ENCODE data around the gene ZNF71.
A peak's percentile ranks its signal among the peaks of the same experiment; 100 is the strongest.

ZNF71 gene

DNA sequence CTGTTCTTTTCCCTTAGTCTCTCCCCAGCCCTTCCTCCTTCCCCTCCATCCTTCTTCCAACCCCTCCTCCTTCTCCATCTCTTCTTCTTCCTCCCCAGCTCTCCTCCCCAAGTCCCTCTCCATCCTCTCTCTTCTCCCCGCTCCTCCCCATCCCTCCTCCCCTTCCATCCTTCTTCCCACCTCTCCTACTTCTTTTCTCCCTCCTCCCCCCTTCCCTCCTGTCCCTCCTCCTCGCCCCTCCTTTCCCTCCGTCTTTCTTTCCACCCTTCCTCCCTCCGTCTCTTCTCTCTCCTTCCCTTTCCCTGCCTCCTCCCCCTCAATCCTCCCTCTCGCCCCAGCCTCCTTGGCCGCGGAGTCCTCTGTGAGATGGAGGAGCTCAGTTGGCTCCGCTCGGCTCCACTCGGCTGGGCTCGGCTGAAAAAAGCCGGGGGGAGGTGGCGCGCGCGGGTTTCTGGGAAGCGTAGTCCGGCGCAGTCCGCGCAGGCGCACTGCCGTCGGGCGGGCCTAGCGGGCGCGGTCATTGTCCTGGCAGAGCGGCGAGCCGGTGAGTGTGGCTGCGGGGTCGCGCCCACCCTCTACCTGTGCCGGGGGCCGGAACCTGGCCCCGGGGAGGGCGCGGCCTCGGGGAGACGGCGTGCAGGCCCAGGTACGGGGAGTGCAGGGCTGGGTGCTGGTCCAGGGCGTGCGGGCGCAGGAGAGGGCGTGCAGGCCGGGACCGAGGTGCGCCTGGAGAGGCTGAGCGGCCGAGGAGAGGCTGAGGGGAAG, at the start of gene ZNF71:
TSS of gene ZNF71 (plus strand) at position 520 of the 765 bp plus-strand sequence. CDS start 6,257 bp downstream, outside the sequence.
- peak; percentile 17 to 84 for DNase-seq

DNA sequence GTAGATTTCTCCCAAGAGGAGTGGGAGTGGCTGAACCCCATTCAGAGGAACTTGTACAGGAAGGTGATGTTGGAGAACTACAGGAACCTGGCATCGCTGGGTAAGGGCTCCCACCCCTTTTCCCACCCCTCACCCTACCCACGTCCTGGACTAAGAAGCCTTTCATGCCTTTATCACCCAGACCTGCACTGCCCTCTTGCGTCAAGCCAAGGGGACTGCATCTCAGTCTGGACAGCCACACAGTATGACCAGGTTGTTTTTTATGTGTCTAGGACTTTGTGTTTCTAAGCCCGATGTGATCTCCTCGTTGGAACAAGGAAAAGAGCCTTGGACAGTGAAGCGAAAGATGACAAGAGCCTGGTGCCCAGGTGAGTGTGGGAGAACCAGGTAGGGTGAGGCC, 47.6 kb upstream of the ZNF71 start:
- DNase-seq, result no peak

DNA sequence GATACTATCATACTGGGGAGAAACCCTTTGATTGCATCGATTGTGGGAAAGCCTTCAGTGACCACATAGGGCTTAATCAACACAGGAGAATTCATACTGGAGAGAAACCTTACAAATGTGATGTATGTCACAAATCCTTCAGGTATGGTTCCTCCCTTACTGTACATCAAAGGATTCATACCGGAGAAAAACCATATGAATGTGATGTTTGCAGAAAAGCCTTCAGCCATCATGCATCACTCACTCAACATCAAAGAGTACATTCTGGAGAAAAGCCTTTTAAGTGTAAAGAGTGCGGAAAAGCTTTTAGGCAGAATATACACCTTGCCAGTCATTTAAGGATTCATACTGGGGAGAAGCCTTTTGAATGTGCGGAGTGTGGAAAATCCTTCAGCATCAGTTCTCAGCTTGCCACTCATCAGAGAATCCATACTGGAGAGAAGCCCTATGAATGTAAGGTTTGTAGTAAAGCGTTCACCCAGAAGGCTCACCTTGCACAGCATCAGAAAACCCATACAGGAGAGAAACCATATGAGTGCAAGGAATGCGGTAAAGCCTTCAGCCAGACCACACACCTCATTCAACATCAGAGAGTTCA, 40.7 kb upstream of the ZNF71 start:
- DNase-seq, result no peak

DNA sequence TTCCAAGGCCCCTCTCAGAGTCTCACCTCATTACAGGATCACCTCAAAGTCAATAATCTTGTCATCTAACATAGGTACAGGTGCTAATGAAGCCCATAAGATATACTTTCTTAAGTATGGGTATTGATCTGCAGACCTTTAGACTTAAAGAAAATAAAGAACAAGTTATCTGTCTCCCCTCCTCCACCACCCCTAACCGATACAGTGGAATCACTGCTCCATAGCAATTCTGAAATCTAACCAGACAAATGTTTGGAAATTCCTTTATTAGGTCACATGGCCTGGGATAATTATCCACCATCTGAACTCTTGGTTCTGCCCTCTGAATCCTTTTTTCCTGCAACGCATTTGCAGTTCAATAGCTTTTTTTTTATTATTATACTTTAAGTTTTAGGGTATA, 32.3 kb upstream of the ZNF71 start:
- no peak for DNase-seq

DNA sequence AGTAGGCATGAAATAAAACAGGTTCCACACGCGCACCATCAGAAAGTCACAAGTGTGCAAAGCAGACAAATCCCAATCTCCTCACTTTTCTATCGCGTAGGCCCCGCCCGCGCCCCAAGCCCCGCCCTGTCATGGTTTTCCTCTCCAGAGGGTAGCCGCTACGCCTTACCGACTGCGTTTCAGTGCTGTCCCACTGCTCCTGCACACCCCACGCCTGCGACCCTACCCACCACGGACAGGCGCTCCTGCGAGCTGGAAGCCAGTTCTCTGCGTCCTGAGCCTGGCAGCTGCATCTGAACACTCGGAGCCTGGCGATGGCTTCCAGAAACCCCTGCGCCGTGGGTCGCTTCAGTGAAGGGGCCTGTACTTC, 28.2 kb upstream of the ZNF71 start:
- peak in 1 of 2 experiments; percentile 57 for DNase-seq

DNA sequence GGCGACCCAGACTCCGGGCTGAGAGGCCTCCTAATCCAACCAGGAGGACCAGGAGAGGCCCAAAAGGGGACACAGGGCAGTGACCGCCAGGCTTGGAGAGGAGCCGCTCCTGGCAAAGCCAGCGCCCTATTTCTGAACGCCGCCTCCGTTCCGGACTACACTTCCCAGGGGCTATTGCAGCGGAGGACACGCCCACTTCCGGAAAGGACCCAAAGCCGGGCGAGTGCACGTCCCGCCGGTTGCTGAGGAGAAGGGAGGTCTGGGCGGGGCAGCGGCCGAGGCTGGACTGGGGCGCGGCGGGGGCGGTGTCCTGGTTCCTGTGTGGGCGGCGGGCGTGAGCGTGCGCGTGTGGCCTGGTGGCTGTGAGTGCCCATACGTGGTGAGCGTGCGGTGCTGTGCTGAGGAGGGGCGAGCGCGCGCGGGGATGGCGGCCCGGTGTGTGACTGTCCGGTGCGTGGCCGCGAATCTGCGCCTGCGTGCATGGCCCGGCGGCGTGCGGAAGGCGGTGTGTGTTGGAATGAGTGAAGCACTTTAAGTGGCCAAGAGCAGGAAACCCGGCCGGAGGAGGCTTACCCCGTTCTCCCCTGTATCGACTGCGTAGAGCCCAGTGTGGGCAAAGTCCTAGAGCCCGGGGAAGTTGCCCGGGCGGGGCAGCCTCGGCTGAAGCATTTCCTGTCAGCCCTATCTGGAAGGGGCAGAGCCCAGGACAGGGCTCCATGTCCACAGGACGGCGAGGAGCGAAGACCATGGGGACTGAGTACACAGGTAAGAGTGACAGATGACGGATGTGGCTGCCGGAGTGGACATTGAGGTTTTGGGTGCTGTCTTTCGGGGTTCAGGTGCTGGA, 27.6 kb upstream of the ZNF71 start, which contains the start of gene ZNF470:
TSS of gene ZNF470 (plus strand) at position 195 of the 847 bp plus-strand sequence. CDS start 2,844 bp downstream, outside the sequence.
- peak; percentile 90 to 91 for DNase-seq

DNA sequence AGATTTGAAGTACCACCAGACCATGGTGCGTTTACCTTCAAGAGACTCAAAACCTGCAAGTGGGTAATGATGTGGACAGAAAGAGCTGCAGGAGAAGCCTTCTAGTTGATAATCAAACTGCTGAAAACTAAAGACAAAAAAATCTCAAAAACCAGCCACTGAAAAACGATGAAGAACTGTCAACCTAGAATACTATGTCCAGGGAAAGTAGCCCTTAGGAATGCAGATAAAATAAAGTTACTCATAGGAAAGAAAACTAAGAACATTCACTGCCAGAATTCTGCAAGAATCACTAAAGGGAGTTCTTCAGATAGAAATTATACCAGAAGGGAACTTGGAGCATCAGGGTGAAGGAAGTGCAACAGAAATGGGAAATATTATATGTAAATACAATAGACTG, 22.5 kb upstream of the ZNF71 start:
- no peak for DNase-seq

DNA sequence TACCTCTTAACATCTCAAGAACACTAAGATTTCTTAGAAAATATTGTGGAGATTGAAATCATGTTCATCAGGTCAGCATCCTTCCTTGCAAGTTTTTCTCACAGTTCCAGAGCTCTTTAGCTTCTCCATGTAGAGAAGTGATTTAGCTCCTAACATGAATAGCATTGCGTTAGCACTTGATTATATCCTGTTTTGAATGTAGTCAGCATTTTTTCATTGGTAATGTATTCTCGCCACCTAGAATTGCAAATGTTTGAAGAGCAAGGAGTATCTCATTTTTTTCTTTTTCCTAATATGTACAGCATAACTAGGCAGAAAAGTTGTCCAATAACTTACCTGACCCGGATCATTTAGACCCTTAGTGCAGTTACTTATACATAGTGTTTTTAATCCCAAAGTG, 21.2 kb upstream of the ZNF71 start:
- DNase-seq, result no peak

DNA sequence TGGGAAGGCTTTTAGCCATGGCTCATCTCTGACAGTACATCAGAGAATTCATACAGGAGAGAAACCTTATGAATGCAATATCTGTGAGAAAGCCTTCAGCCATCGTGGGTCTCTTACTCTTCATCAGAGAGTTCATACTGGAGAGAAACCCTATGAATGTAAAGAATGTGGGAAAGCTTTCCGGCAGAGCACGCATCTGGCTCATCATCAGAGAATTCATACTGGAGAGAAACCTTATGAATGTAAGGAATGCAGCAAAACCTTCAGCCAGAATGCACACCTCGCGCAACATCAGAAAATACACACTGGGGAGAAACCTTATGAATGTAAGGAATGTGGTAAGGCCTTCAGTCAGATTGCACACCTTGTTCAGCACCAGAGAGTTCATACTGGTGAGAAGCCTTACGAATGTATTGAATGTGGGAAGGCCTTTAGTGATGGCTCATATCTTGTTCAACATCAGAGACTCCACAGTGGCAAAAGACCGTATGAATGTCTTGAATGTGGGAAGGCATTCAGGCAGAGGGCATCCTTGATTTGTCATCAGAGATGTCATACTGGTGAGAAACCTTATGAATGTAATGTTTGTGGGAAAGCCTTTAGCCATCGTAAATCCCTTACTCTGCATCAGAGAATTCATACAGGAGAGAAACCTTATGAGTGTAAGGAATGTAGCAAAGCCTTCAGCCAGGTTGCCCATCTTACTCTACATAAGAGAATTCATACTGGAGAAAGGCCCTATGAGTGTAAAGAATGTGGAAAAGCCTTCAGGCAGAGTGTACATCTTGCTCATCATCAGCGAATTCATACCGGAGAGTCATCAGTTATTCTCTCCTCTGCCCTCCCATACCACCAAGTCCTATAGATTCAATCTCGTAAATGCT, 17.1 kb upstream of the ZNF71 start:
- no peak for DNase-seq

DNA sequence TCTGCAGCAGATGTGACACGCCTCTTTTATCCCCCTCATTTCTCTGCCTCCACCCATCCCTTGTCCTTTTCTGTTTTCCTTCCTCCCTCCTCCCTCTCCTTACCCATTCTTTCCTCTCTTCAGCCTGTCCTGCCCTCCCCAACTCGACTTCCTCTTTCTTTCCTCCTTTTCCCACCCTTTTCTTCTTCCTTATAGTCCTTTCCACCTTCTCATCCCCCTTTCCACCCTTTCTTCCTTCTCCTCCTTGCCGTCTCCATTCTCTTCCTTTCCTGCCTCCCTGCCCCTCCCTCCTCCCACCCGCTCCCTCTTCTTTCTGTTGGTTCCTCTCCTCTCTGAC, 688 bp upstream of the ZNF71 start:
- DNase-seq, result no peak

DNA sequence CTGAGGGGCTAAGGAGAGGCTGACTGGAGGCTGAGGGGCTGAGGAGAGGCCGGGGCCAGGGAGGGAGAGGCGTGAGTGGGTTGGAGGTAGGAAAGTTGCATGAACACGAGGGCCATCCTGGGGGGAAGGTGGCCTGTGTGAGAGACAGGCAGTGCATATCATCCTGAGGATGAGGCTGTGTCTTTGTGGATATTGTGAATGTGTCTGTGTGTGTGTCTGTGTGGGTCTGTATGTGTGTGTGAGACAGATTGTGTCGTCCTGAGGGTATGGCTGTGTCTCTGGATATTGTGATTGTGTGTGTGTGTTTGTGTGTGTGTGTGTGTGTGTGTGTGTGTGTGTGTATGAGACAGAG, 422 bp downstream of the ZNF71 start:
- DNase-seq, result no peak

DNA sequence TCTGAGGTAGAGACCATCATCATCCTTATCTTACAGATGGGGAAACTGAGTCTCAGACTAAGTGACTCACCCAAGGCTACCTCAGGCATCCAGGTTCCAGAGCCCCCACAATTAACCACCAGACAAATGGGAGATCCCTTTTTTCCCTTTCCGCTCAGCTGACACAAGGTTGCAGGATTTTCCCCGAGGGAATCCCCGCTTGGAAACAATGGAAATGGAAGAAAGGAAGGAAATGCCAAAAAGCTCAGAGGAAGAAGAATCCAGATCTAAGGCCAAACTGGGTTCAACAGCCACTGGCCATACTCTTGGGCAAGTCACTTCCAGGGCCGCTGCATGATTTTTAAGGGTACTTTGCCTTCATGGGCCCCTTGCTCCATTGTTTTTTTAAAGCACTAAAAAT, 1.6 kb downstream of the ZNF71 start:
- DNase-seq, result no peak

DNA sequence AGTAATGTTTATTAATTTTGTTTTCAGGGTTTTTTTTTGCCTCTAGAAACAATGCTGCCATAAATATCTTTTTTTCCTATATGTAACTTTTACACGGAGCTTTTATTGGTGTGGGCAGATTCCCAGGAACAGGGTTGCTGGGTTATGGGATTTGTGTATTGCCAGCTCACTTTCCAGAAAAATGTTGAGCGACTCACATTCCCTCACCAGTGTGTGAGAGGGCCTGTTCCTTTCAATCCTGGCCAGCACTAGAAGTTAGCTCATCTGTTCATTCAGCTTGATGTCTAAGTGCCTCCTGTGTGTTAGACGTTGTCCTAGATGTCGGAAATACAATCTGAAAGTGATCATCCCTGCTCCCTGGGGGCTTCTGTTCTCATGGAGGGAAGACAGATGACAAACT, 2.6 kb downstream of the ZNF71 start:
- no peak for DNase-seq

DNA sequence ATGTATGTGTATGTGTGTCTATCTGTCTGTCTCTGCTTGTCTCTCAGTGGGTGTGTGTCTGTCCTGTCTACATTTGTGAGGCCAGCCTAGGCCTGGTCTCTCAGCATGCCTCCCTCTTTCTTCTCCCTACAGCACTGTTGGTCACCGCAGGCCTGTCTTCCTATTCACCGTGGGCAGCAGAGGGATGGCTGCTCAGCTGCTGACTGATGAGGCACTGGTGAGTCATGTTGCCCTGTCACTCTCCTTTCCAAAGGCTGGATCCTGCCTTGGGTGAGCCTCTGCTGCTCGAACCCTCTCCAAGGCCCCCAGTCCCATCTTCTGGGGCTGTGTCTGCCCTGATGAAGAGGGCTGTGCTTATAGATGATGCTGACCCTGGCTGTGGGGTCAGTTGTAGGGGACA, 6.3 kb downstream of the ZNF71 start:
- no peak for DNase-seq

DNA sequence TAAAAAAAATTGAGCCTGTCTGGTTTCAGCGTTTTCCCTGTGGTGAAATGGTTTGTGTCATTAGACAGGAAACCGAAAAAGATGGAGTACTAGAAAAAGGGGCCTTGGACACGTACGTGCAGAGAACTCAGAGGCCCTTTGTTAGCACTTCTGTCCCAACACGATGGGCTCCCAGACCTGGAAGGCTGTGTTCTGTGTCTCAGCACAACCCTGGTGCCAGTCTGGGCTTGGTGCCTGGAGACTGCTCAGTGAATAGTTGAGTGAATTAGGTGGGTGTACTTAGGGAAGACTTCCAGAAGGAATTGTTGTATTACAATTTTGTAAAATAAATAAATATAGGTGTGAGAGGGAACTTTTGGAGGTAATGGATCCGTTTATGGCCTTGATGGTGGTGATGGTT, 8.7 kb downstream of the ZNF71 start:
- DNase-seq, result no peak

DNA sequence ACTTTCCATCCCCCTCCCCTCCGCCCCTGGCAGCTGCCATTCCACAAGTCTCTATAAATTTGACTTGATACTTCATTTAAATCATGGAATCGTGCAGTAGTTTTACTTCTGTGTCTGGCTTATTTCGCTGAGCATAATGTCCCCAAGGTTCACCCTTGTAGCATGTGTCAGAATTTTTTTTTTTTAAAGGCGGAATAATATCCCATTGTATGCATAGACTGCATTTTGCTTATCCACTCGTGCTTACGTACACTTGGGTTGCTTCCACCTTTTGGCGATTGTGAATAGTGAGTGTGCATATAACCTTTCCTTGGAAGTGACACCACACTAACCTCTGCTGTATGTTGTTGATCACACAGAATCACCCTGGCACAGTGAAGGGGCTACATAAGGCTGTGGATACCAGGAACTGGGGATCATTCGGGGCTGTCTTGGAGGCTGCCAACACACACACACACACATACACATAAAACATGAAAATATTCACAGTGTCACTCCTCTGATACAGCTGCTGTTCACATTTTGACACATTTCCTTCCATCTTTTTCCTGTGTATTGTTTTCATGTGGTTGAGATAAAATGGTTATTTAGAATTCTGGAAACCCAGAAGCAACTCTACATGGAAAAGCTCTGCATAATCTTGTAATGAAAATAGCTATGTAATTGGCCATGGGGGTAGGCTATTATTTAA, 13.3 kb downstream of the ZNF71 start:
- no peak for DNase-seq

DNA sequence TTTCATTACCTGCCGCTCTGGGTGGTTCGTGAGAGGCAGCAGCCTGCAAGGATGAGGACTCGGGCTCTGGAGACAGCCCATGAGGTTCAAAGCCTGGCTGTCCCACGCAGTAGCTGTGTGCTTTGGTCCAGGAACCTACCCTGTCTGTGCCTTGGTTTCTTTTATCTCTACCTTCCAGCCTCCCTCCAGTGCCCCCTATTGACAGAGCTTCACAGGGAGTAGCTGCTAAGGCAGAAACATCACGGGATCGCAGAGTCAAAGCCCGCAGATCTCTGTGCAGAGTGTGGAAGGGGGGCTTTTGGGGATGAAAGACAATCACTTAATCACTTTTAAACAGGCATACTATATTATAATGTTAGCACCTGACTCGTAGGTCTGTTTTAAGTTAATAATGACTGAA, 16.2 kb downstream of the ZNF71 start:
- DNase-seq, result no peak

DNA sequence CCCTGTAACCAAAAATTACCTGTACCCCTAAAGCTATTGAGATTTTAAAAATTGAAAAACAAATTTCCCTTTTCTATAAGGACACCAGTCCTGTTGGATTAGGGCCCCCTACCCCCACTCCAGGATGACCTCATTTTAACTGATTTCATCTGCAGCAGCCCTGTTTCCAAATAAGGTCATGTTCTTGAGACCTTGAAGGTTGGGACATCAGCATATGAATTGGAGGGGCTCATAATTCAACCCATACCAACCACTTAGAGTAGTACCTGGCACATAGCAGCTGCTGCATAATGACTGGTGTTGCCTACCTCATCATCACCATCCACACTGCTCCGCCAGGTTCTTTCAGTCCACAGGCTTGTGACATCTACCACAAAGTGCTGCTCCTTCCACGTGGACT, 17.6 kb downstream of the ZNF71 start:
- DNase-seq, result no peak

DNA sequence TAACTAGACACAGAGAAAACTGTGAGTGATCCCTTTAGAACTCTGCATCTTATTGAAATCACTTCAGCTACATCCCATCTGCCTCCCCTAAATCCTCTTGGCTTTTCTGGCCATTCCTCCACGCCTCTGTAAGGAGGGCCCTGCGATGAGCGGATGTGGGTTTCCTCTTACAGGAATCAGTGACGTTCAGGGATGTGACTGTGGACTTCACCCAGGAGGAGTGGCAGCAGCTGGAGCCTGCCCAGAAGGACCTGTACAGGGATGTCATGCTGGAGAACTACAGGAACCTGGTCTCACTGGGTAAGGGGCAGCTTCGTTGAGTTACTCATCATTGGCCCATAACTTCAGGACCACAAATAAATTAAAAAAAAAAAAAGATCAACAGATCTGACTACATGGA, 18.5 kb downstream of the ZNF71 start:
- no peak for DNase-seq

DNA sequence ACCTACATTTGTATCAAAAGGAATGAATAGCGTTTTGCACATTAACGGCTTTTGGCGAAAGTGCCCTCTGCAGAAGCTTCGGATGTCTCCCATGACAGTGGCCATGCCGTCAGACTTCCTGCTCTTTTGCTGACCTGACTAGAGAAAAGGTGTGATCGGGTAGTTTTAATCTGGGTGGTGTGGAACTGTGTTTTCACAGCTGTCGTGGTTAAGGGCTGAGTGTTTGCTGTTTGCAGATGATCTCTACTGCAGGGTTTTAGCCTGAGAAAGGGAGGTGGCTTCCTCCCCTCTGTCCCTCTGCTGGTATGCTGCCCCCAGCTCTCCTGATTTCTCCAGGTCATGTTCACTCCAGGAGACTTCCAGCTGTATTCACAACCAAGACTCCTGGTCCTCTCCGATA, 22.4 kb downstream of the ZNF71 start:
- DNase-seq, result no peak

DNA sequence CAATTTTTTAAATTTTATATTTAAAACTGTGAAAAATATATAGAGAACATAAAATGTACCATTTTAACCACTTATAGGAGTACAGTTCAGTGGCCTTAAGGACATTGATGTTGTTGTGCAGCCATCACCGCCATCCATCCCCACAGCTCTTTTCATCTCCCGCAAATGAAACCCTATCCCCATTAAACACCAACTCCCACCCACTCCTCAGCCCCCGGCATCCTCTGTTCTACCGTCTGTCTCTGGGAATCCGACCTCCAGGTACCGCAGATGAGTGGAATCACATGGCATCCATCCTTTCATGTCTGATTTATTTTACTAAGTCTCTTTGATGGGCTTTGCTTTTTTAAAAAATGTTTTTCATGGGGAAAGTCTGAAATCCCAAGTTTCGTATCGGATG, 24.0 kb downstream of the ZNF71 start:
- no peak for DNase-seq

DNA sequence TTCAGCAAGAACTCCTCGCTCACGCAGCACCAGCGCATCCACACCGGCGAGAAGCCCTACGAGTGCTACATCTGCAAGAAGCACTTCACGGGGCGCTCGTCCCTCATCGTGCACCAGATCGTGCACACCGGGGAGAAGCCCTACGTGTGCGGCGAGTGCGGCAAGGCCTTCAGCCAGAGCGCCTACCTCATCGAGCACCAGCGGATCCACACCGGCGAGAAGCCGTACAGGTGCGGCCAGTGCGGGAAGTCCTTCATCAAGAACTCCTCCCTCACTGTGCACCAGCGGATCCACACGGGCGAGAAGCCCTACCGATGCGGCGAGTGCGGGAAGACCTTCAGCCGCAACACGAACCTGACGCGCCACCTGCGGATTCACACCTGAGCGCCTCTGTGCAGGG, 27.3 kb downstream of the ZNF71 start:
- DNase-seq, result no peak

Data from NCI-H524 (cell line).